HepG2 (cell line): Measurements from ENCODE around the gene NRAP. TPM values are rescaled to one million over a fixed set of nuclear protein-coding genes. Genes with fewer than 3 reads are reported as not detected.

ENCODE experiments used
- DBP ChIP-seq: sonication (generic); formaldehyde crosslinking; IDR thresholded peaks from 2 replicates; pipeline ENCODE4 v1.4.0; 2020; ENCODE audit warnings: missing genetic modification reagents; ENCODE audit errors: not compliant biosample characterization
- polyA plus RNA-seq, 8 experiments: library from polyadenylated mRNA; depleted of rRNA in 3 of 8; stranded (reverse) in 7 of 8; unstranded in 1 of 8; fragments of >200 nt; fragmentation: Illumina TruSeq in 4 of 8; extraction: Trizol in 4 of 8; gene quantifications; 2 replicates each; pipeline versions ENCODE4 v1.2.1 to v1.2.3, GENCODE V29; 2011 to 2016; ENCODE audit warnings: low read depth in 4 of 8, missing spikeins in 1 of 8, mixed read lengths in 1 of 8; ENCODE audit not compliant: insufficient read depth in 1 of 8
- total RNA-seq, 5 experiments: library from RNA; depleted of rRNA; stranded (reverse); fragments of >200 nt; fragmentation: Illumina TruSeq; extraction: Trizol; gene quantifications; 2 replicates each; pipeline ENCODE4 v1.2.3, GENCODE V29; 2016; ENCODE audit warnings: low read depth in 1 of 5

NRAP gene
- total and polyA plus RNA-seq, 2 of the 13 experiments (the other 11 are each of a cell fraction or from before 2014, with no cell fraction given), result not detected

GRCh38 chr10:113539789-113540188 lies 124.1 kb downstream of the NRAP start (continued):
- no peak for TF ChIP-seq DBP (CRISPR knock-in tag)

Other genes with a start within 250 kb of the NRAP start
- gene HABP2, start 111.0 kb downstream of the NRAP start, total RNA-seq (2016; rRNA removed; fragmentation: Illumina TruSeq; extraction: Trizol), result 0.13 TPM in 1 of 2 replicates, not detected in the other
- gene HABP2, start 111.0 kb downstream of the NRAP start, polyA plus RNA-seq (2011; rRNA removed), result 0.12 TPM in 2 replicates
- gene CASP7, start 15.9 kb upstream of the NRAP start, total RNA-seq (2016; rRNA removed; fragmentation: Illumina TruSeq; extraction: Trizol), result 39.3 and 64.6 TPM in 2 replicates
- 11.9 and 12.2 TPM in 2 replicates for gene CASP7, start 15.9 kb upstream of the NRAP start, polyA plus RNA-seq (2011; rRNA removed)
- gene PLEKHS1, start 87.6 kb upstream of the NRAP start, total RNA-seq (2016; rRNA removed; fragmentation: Illumina TruSeq; extraction: Trizol), result not detected in 2 replicates
- gene PLEKHS1, start 87.6 kb upstream of the NRAP start, polyA plus RNA-seq (2011; rRNA removed), result not detected in 2 replicates
- gene DCLRE1A, start 190.0 kb upstream of the NRAP start, total RNA-seq (2016; rRNA removed; fragmentation: Illumina TruSeq; extraction: Trizol), result 19.6 and 32.5 TPM in 2 replicates
- gene DCLRE1A, start 190.0 kb upstream of the NRAP start, polyA plus RNA-seq (2011; rRNA removed), result 5.0 and 6.2 TPM in 2 replicates
- gene NHLRC2, start 190.6 kb upstream of the NRAP start, total RNA-seq (2016; rRNA removed; fragmentation: Illumina TruSeq; extraction: Trizol), result 12.7 and 18.4 TPM in 2 replicates
- gene NHLRC2, start 190.6 kb upstream of the NRAP start, polyA plus RNA-seq (2011; rRNA removed), result 6.3 and 7.6 TPM in 2 replicates